K562 (cell line): Measurements from ENCODE around the gene ARG1.

ENCODE experiments used
- CTCF ChIP-seq, 3 experiments: IDR thresholded peaks in 2 of 3; conservative IDR thresholded peaks in 1 of 3; 2 replicates each; pipeline ENCODE4 v1.5.1; 2011 to 2012; ENCODE audit warnings: low read length in 3 of 3, mild to moderate bottlenecking in 3 of 3, control low read depth in 2 of 3, improper control_type of control experiment in 1 of 3, inconsistent platforms in 1 of 3, low read depth in 1 of 3, mixed read lengths in 1 of 3, moderate library complexity in 1 of 3; ENCODE audit not compliant: insufficient read depth in 2 of 3
- KLF6 ChIP-seq: fragments of 250-450 bp; sonication (Bioruptor Pico); IDR thresholded peaks from 2 replicates; pipeline ENCODE4 v1.4.0; 2020; ENCODE audit warnings: mild to moderate bottlenecking, moderate library complexity, borderline replicate concordance

- TF ChIP-seq KLF6 (no peak), CTCF (IDR thresholded peaks at IDR 0.05 in 2 of 3, conservative IDR thresholded peaks at IDR 0.05 in 1 of 3; ENCODE audit: insufficient read depth in 2 of 3, low read depth in 1 of 3, low read length in 3 of 3) (peak in 2 of 3 experiments; percentile 17 to 31; a peak in 2 of 6 replicates)
Observed at GRCh38 chr6:131597446-131597845, 24.4 kb downstream of the ARG1 start.
